Muscle layer of colon (tissue), 2 donors: ENCODE results near the gene RASAL3.

Experiments used
- H3K27ac ChIP-seq: one replicate; pipeline ENCODE4 v1.7.0; 2013; ENCODE audit warnings: low read depth, mild to moderate bottlenecking, low read length, moderate library complexity
- H3K27me3 ChIP-seq, 2 donors: one replicate each; pipeline ENCODE4 v1.7.0; 2013; ENCODE audit warnings: low read length in 2 of 2, mild to moderate bottlenecking in 2 of 2; ENCODE audit not compliant: insufficient read depth in 2 of 2, control insufficient read depth in 1 of 2
- H3K36me3 ChIP-seq: one replicate; pipeline ENCODE4 v1.7.0; 2013; ENCODE audit warnings: mild to moderate bottlenecking, low read length; ENCODE audit not compliant: insufficient read depth
- H3K4me1 ChIP-seq: one replicate; pipeline ENCODE4 v1.7.0; 2013; ENCODE audit warnings: mild to moderate bottlenecking, low read length; ENCODE audit not compliant: insufficient read depth
- H3K4me3 ChIP-seq, 2 donors: one replicate each; pipeline ENCODE4 v1.7.0; 2013; ENCODE audit warnings: low read length in 2 of 2, low read depth in 1 of 2, mild to moderate bottlenecking in 1 of 2, moderate library complexity in 1 of 2
- H3K9ac ChIP-seq: one replicate; pipeline ENCODE4 v1.7.0; 2013; ENCODE audit warnings: low read length
- H3K9me3 ChIP-seq: one replicate; pipeline ENCODE4 v1.7.0; 2013; ENCODE audit warnings: mild to moderate bottlenecking, low read length
- donor health status: abdominal sarcoma.
- donor health status: Adenocarcinoma of cecum.

The RASAL3 gene

DNA sequence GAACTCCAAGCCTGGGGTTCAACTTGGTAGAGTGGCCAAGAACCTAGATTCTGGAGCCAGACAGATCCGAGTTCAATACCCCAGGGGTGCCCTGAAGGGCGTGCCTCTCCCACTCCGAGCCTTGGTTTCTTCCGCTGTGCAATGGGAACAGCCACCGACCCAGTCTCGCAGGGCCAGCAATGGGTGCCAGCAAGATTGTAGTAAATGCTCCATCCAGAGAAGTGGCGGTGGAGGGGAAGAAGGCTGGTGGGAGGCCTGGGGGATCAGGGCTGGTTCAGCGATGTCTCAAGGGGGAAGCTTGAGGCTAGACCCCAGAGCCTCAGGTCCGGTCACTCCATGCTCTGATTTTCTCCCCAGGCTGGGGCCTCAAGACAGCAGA lies 19.1 kb downstream of the RASAL3 start:
- H3K27ac ChIP-seq = no peak overlapping the region
- peaks cover 8% of the 10 kb centered on the region for H3K4me1 ChIP-seq
- H3K36me3 ChIP-seq = peaks cover 6% of the 10 kb centered on the region
- H3K4me3 ChIP-seq = no peak overlapping the region
- no peaks in the 10 kb centered on the region for H3K27me3 ChIP-seq
- H3K9ac ChIP-seq = no peak overlapping the region
- H3K9me3 ChIP-seq = no peaks in the 10 kb centered on the region

DNA sequence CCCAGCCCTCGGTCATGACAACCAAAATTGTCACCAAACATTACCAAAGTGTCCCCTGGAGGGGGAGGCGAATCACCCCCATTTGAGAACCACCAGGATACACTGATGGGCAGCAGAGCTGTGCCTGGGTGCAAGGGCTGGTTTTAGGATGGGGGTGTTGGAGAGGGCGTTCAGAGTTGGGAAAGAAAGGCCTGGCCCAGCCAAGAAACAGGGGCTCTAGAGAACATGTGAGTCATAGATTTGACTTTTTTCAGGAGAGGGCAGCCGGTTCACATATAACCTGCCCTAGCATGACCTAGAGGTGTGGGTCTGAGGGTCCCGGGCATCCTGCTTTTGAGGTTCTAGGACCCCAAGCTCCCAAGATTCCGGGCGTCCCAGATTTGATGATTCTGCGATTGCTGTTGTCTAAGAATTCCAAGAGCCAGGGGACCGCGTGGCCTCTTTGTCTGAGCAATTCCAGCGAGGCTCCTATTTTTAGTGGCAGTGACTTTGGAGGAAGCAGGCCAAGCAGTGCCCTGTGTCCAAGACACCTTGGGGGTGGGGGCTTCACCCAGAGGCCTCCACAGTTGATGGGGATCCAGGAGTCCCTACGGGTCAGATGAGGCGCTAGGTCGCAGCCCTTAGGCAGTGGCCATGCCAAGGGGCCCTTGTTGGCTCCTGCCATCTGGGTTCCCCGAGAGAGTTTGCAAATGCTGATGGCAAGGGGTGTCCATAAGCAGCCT lies 19.7 kb downstream of the RASAL3 start:
- no peak overlapping the region for H3K4me3 ChIP-seq
- H3K4me1 ChIP-seq = peaks cover 8% of the 10 kb centered on the region
- no peaks in the 10 kb centered on the region for H3K27me3 ChIP-seq
- H3K9me3 ChIP-seq = no peaks in the 10 kb centered on the region
- peaks cover 6% of the 10 kb centered on the region for H3K36me3 ChIP-seq
- H3K9ac ChIP-seq = no peak overlapping the region
- no peak overlapping the region for H3K27ac ChIP-seq

DNA sequence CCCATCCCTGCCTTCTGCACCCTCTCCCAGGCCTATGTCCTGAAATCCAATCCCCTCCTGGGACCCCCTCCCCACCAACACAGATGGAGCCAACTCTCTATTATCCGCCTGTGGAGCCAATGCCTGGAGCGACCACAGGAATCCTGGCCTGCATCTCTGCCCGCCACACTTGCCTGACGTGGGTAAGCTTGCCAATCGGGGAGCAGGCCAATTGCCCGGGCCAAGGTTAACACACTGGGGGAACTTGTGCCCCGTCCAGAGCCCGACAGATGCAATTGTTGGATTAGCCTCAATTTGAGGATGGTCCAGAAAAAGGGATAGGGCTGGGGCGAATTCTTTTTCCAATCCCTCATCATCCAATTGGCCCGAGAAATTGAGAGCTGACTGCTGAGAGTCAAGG lies 20.5 kb downstream of the RASAL3 start:
- Histone ChIP-seq H3K36me3 (peaks cover 6% of the 10 kb centered on the region), H3K27ac (no peak overlapping the region), H3K4me3 (no peak overlapping the region), H3K4me1 (peaks cover 4% of the 10 kb centered on the region), H3K9me3 (no peaks in the 10 kb centered on the region), H3K9ac (no peak overlapping the region), H3K27me3 (no peaks in the 10 kb centered on the region)

DNA sequence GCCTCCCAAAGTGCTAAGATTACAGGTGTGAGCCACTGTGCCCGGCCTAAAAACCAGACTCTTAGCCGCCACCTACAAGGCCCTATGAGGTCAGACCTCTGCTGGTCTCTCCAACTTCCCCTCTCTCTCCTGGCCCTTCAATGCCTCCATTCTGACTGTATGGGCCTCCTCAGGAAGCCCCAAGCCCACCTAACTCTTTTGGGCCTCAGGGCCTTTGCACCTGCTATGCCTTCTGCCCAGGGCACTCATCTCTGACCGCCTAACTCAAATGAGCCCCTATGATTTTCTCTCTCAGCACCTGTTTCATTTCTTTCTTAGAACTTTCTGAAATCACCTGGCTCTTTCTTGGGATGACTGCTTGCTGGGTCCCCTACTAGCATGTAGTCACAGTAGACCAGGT lies 21.0 kb downstream of the RASAL3 start:
- H3K4me1 ChIP-seq = no peaks in the 10 kb centered on the region
- H3K4me3 ChIP-seq = no peak overlapping the region
- no peaks in the 10 kb centered on the region for H3K9me3 ChIP-seq
- H3K27me3 ChIP-seq = no peaks in the 10 kb centered on the region
- no peak overlapping the region for H3K9ac ChIP-seq
- no peak overlapping the region for H3K27ac ChIP-seq
- peaks cover 6% of the 10 kb centered on the region for H3K36me3 ChIP-seq

DNA sequence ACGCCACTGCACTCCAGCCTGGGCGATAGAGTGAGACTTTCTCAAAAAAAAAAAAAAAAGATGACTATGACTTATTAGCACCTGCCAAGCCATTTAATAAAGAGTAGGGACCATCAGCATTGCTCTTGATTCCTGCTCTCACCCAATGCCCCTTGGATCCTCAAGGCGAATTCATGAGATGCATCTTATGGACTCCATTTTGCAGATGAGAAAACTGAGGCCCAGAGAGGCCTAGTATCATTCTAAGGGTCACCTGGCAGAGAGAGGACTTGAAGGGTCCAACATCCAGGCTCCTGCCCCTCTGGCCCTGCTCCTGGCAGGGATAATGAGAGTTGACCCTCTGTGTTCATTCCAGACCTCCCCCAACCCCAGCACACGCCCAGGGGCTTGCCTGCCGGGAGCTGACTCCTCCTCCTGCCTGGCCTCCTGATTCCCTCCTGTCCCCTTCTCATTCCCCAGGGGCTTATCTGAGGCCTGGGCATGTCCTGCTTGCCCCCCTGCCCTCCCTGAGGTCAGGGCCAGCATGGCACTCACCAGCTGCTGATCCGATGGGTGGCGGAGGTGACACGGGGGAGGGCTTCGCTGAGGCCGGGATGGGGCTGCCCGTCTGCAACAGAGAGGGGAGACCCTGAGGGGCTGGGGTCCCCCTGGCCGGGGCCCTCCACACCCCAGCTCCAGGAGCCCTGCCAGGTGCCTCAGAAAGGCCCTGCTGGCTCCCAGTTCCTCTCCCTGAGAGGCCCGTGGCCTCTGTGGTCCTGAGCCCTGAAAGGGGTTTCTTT lies 22.0 kb downstream of the RASAL3 start:
- peaks cover 5% of the 10 kb centered on the region for H3K4me1 ChIP-seq
- no peak overlapping the region for H3K27ac ChIP-seq
- no peaks in the 10 kb centered on the region for H3K27me3 ChIP-seq
- H3K4me3 ChIP-seq = no peak overlapping the region
- H3K36me3 ChIP-seq = peaks cover 3% of the 10 kb centered on the region
- H3K9ac ChIP-seq = no peak overlapping the region
- H3K9me3 ChIP-seq = no peaks in the 10 kb centered on the region

DNA sequence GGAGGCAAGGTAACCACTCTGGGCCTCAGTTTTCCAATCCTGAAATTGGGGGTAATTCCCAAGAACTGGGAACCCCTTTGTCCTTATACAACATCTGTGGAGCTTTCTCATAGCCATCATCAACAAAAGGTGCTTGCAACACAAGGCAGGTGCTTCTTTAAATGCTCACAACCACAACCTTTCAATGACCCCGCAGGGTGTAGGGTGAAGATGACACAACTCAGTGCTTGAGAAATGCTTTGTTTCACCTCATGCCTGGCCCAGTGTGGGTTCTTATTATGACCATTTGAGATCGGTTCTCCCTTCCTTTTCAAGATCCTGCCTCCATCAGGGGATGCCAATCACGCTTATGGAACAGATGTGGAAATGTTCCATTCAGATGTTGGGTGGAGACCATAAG lies 23.0 kb downstream of the RASAL3 start:
- Histone ChIP-seq H3K9me3 (no peaks in the 10 kb centered on the region), H3K9ac (no peak overlapping the region)

DNA sequence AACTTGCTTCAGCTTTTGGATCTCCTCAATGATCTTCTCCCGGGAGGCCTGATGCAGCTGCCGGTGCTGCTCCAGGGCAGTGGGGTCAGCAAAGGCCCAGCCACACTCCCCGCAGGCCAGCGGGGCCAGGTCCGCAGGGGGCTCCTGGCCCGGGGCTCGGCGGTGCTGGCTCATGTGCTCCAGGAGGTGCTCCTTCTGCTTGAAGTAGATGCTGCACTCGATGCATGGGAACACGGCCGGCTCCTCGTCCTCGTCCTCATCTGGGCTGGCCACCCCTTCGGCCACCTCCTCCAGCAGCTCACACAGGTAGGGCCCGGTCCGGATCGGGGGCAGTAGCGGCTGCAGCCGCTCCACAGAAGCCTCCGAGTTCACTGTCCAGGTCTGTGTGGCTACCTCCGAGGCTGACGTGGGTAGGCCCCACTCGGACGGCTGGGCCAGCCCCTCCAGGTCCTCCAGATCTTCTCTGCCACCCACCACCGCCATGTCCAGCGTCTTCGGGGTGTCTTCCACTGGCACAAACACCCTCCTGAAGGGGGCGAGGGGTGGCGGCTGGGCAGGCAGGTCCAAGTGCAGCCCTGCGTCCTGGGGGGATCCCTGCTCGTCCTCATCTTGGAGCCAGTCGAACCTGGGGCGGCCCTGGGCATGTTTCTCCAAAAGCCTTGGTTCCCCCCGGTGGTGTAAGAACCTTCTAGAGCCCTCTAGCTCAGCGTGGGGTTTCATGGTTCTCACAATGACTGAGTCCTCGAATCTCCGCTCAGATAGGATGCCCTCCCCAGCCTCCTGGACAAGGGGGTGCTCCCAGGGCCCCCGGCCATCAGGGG lies 24.3 kb downstream of the RASAL3 start:
- Histone ChIP-seq H3K9me3 (no peaks in the 10 kb centered on the region), H3K4me3 (no peak overlapping the region), H3K27ac (no peak overlapping the region), H3K4me1 (peaks cover 5% of the 10 kb centered on the region), H3K36me3 (no peaks in the 10 kb centered on the region), H3K9ac (no peak overlapping the region), H3K27me3 (no peaks in the 10 kb centered on the region)

More for the DNA sequence above, 23.0 kb downstream of the RASAL3 start:
- no peak overlapping the region for H3K4me3 ChIP-seq
- peaks cover 5% of the 10 kb centered on the region for H3K4me1 ChIP-seq
- H3K27me3 ChIP-seq = no peaks in the 10 kb centered on the region
- H3K36me3 ChIP-seq = no peaks in the 10 kb centered on the region
- H3K27ac ChIP-seq = no peak overlapping the region

DNA sequence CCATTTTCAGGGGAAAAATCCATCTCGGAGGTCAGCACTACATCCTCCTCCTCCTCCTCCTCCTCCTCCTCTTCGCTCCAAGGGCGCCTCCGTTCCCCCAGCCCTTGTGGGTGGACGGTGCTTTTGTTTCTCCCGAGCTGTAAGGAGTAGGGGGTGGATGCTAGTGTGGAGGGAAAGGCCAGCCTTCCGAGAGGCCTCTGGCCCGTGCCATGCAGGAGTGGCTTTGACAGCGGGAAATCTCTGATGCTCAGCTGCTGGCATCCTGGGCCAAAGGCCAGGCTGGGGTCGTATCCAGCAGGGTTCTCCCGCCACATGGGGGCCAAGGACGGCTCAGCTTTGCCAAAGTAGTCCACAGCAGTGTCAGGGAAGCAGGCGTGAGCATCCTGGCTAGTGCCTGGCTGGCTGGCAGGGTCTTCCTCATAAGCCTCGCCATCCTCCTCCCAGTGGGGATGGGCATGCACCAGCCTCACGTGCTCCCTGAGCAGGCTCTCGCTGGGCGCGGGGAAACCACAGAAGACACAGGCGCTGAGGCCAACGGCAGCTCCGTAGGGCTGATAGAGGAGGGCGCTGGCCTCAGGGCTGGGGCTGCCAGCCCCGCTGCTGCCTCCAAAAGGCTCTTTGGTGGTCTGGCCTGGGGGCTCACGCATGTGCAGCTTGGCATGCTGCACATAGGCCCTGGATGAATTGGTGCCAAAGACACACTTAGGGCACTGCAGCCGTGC lies 25.1 kb downstream of the RASAL3 start:
- no peaks in the 10 kb centered on the region for H3K9me3 ChIP-seq
- H3K36me3 ChIP-seq = no peaks in the 10 kb centered on the region
- peaks cover 5% of the 10 kb centered on the region for H3K4me1 ChIP-seq
- H3K9ac ChIP-seq = no peak overlapping the region
- no peaks in the 10 kb centered on the region for H3K27me3 ChIP-seq
- no peak overlapping the region for H3K4me3 ChIP-seq
- H3K27ac ChIP-seq = no peak overlapping the region

DNA sequence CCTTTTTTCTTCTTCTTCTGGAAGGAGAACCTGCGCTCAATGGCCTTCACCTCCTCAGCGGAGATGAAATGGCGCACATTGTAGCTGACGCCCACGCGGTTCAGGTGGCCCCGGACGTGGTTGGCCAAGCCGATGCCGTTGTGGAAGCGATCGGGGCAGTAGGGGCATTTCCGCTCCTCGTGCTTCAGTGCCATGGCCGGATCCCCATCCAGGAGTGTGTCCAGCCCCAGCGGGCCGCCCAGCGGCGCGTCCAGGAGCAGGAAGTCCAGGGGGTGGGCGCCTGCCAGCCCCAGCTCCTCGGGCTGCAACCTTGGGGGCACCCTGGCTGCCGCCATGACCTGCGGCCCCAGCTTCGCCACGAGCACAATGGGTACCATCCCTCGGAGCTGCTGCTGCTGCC lies 25.8 kb downstream of the RASAL3 start:
- Histone ChIP-seq H3K9ac (no peak overlapping the region), H3K4me3 (no peak overlapping the region), H3K27me3 (no peaks in the 10 kb centered on the region), H3K9me3 (no peaks in the 10 kb centered on the region), H3K27ac (no peak overlapping the region), H3K36me3 (no peaks in the 10 kb centered on the region), H3K4me1 (peaks cover 7% of the 10 kb centered on the region)

DNA sequence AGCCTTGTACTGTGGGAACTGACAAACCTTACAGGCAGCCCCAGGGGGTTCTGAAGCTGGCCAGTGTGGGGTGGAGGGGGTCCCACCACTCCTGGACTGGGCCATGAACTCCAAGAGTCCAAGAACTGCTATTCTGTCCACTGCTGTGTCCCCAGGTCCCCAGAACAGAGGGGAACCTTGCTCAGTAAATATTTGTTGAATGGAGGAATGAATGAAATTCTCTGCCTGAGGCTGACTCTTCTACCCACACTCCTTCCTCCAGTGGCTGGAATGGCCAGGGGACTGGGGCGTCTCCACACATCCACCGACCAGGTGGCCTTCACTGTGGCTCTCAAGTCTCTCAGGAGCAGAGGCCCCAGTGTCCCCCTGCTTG lies 26.2 kb downstream of the RASAL3 start:
- H3K9me3 ChIP-seq = no peaks in the 10 kb centered on the region
- H3K27ac ChIP-seq = no peak overlapping the region
- no peak overlapping the region for H3K4me3 ChIP-seq
- H3K9ac ChIP-seq = no peak overlapping the region
- H3K36me3 ChIP-seq = no peaks in the 10 kb centered on the region
- H3K27me3 ChIP-seq = no peaks in the 10 kb centered on the region
- peaks cover 10% of the 10 kb centered on the region for H3K4me1 ChIP-seq
